Muscle of leg (tissue), 11 donors: ENCODE results near the gene PLEKHG1. TPM values are rescaled to one million over a fixed set of nuclear protein-coding genes. Genes with fewer than 3 reads are reported as not detected.

Experiments used
- DNase-seq: peaks from one replicate; pipeline ENCODE4 v3.0.0; 2013
- H3K27ac ChIP-seq: one replicate; pipeline ENCODE4 v1.5.1; 2013; ENCODE audit warnings: mild to moderate bottlenecking, low read length, control low read depth
- H3K27me3 ChIP-seq: one replicate; pipeline ENCODE4 v1.6.1; 2013; ENCODE audit warnings: low read length; ENCODE audit not compliant: control insufficient read depth, insufficient read depth
- H3K36me3 ChIP-seq: one replicate; pipeline ENCODE4 v1.6.1; 2013; ENCODE audit warnings: low read length; ENCODE audit not compliant: control insufficient read depth, insufficient read depth
- H3K4me1 ChIP-seq: one replicate; pipeline ENCODE4 v1.6.1; 2013; ENCODE audit warnings: low read length; ENCODE audit not compliant: control insufficient read depth, insufficient read depth
- H3K4me3 ChIP-seq: one replicate; pipeline ENCODE4 v1.5.1; 2013; ENCODE audit warnings: low read length, control low read depth
- H3K9me3 ChIP-seq: replicated peaks from 2 replicates; pipeline ENCODE4 v1.6.1; 2013; ENCODE audit warnings: low read depth, low read length; ENCODE audit not compliant: control insufficient read depth
- WGBS: methylation state at CpG from one replicate; pipeline ENCODE4 v1.1.5; 2013; ENCODE audit warnings: missing lambda C conversion rate; ENCODE audit not compliant: insufficient coverage; 5-methylcytosine and 5-hydroxymethylcytosine counted together
- polyA plus RNA-seq, 8 donors: library from polyadenylated mRNA; unstranded; fragments of 120-200 nt; gene quantifications; one replicate each; pipeline versions ENCODE4 v1.2.1 to v1.2.3, GENCODE V29; 2013; ENCODE audit warnings: inconsistent platforms in 1 of 8, low replicate concordance in 1 of 8; ENCODE audit not compliant: insufficient read length in 8 of 8, insufficient read depth in 1 of 8
- total RNA-seq: library from RNA; stranded (reverse); fragments of 120-200 nt; gene quantifications from one replicate; pipeline ENCODE4 v1.2.4, GENCODE V29; 2013

PLEKHG1 gene
- total and polyA plus RNA-seq, 9 donors = 10.2 to 20.5 (median 13.4) TPM

DNA sequence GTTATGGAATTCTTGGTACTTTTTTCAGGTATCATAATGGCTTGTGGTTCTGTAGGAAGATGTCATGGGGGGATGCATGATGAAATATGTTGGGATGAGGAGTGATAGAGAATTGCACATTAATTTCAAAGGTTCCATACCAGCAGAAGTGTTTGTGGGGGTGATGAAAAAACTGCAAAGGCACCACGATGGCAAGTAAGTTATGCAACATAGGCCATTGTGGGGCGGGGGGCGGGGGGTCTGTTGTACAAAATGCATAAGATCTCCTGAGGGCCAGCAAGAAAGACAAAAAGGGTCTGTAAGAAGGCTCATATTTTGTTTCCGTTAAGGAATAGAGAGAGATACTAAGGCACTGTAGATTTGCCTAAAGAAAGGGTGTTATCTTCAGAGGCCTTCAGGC is 26.2 kb downstream of the PLEKHG1 start:
- Histone ChIP-seq H3K27me3 (no peaks in the 10 kb centered on the region), H3K27ac (no peak overlapping the region), H3K9me3 (no peaks in the 10 kb centered on the region), H3K36me3 (no peaks in the 10 kb centered on the region), H3K4me3 (no peak overlapping the region), H3K4me1 (peaks cover 9% of the 10 kb centered on the region)
- WGBS = 100% methylated on average over 4 of the region's 4 CpGs
- no peak for DNase-seq

DNA sequence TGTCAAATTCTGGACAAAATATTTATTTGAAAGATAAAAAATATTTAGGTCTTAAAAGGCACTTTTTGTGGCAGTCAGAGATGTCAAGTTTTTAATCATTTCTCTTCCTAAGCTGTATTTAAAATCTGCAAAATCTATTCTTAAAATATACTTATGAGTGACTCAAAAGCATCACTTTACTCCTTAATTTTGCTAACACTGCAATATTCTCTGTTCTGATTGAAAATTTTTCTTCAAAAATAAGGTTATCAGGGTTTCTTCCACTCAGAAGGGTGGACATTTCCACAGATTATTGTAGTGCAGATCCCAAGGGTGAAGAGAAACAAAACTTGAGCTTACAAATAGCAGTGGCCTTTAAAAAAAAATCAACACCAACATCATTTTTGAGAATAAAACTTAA is 27.5 kb downstream of the PLEKHG1 start:
- Histone ChIP-seq H3K4me1 (peaks cover 9% of the 10 kb centered on the region), H3K36me3 (no peaks in the 10 kb centered on the region), H3K27ac (peak overlapping the region; percentile 74), H3K4me3 (no peak overlapping the region), H3K9me3 (no peaks in the 10 kb centered on the region), H3K27me3 (no peaks in the 10 kb centered on the region)
- DNase-seq = no peak

- no CpG with 5 or more reads among the region's 5 CpGs for WGBS
- Histone ChIP-seq H3K27ac (peak overlapping the region; percentile 84), H3K27me3 (no peaks in the 10 kb centered on the region), H3K4me1 (peaks cover 13% of the 10 kb centered on the region), H3K9me3 (no peaks in the 10 kb centered on the region), H3K36me3 (no peaks in the 10 kb centered on the region), H3K4me3 (no peak overlapping the region)
- peak; percentile 82 for DNase-seq
These were observed 27.9 kb downstream of the PLEKHG1 start for GRCh38 chr6:150627585-150628025.

DNA sequence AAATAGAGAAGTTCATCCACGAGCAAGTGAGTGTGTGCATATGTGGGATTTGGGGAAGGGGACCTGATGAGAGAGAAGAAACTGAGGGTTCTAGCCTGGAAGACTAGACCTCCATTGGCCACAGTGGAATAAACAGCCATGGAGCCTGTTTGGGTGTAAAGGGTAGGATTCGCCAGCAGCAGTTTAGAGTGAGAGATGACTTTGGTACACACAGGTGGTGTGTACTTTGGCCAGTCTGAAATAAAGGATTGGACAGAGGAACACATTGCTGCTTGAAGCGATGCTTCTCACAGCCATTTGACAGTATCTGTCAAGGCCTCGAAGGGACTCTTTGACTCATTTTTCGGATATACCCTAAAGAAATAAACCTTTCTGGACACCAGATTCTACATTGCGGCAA is 29.2 kb downstream of the PLEKHG1 start:
- Histone ChIP-seq H3K4me1 (peaks cover 22% of the 10 kb centered on the region), H3K27me3 (no peaks in the 10 kb centered on the region), H3K27ac (peak overlapping the region; percentile 84), H3K9me3 (no peaks in the 10 kb centered on the region), H3K36me3 (no peaks in the 10 kb centered on the region), H3K4me3 (no peak overlapping the region)
- WGBS = 68% methylated on average over 4 of the region's 6 CpGs
- DNase-seq = no peak

DNA sequence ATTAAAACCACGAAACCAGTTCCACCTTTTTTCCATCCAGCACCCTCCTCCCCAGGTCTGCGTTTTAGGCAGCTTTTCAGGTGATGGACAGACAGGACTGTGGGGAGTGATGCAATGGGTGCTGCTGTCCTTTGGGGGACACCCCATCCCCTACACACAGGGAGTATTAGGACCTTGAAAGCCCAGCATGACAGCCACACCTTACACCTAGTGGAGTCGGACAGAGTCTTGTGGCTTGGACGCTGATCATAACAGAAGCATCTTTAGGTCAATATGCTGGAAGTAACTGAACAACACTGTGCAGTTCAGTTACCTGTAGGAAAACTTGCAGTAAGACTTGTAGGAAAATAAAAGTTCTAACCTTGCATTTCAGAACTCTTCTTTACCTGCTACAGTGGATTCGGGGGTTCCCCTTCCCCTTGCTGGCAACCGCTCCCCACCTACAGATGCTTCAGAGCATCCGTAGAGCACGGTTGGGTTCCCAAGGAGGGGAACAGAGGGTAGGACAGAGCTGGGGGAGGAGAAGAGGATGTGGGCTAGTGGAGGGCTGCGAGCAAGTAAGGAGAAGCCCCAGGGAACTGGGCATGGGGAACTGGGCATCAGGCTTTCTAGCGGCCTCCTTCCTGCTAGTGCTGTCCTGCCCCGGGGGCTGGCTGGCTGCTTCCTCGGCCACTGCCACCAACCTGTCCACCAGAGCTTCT is 31.7 kb downstream of the PLEKHG1 start:
- H3K27ac ChIP-seq = no peak overlapping the region
- WGBS = 89% methylated on average over 5 of the region's 12 CpGs
- H3K4me1 ChIP-seq = peaks cover 20% of the 10 kb centered on the region
- no peaks in the 10 kb centered on the region for H3K27me3 ChIP-seq
- H3K36me3 ChIP-seq = no peaks in the 10 kb centered on the region
- no peak for DNase-seq
- no peak overlapping the region for H3K4me3 ChIP-seq
- no peaks in the 10 kb centered on the region for H3K9me3 ChIP-seq

DNA sequence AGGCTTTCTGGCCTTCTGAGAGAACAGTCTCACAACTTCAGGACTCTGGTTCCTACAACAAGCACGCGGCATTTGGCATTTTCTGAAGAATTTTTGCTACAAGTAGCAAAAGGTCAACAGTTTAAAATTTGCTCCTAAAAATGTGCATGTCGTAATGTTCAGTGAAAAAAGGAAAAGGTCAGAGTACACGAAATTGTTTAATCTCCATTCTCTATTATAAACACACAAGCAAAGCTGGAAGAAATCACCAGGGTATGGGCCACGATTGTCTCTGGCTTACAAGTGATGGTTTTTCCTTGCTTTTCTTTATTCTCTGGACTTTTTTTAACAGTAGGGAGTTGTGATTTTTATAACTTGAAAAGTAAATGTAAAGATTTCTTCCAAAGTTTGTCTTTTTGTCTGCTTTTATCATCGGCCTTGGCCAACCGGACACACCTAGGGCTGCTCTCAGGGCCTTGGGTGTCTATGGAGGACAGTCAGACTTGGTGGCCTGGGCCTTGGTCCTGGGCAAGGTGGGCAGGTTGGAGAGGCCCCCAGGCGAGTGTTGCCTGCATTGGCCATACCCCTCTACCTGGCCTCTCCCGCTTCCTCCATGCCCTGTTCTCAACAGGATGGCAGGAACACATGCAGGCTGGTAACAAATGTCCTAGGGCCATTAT is 32.4 kb downstream of the PLEKHG1 start:
- Histone ChIP-seq H3K4me1 (peaks cover 16% of the 10 kb centered on the region), H3K9me3 (no peaks in the 10 kb centered on the region), H3K4me3 (no peak overlapping the region), H3K27me3 (no peaks in the 10 kb centered on the region), H3K27ac (no peak overlapping the region), H3K36me3 (no peaks in the 10 kb centered on the region)
- WGBS = 80% methylated on average over 1 of the region's 9 CpGs
- no peak for DNase-seq

DNA sequence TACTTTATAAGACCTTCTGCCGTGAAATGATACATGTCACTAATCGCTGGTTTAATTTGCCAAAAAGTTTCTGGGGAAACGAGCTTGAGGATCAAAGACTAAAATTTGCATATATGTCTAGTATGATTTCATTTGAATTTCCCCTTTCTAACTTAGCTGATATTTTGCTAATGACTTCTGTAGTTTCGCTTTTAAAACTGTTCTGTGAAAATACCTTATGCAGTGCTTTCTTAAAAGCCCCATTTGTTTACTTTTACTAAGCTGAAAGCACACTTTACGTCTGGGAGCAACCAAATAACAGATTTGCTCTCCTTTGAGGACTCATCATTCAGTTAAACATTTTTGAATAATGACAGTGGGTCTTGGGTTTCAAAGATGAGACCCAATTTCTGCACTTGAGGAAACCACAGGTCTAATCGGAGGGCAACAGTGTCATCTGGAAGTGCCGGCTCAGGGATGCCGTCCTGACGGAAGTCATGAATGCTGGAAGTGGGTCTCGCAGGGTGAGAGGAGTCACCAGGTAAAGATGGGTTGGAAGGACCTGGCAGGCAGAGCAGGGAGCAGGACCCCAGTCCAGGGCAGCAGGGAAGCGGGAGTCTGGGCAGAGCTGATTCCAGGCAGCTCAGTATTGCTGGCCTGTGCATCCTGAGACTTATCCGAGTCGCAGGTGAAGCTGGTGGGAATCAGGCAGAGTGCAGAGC is 33.2 kb downstream of the PLEKHG1 start:
- Histone ChIP-seq H3K27me3 (no peaks in the 10 kb centered on the region), H3K36me3 (no peaks in the 10 kb centered on the region), H3K4me1 (peaks cover 16% of the 10 kb centered on the region), H3K4me3 (no peak overlapping the region), H3K27ac (peak overlapping the region; percentile 49), H3K9me3 (no peaks in the 10 kb centered on the region)
- DNase-seq = no peak
- 88% methylated on average over 8 of the region's 13 CpGs for WGBS

DNA sequence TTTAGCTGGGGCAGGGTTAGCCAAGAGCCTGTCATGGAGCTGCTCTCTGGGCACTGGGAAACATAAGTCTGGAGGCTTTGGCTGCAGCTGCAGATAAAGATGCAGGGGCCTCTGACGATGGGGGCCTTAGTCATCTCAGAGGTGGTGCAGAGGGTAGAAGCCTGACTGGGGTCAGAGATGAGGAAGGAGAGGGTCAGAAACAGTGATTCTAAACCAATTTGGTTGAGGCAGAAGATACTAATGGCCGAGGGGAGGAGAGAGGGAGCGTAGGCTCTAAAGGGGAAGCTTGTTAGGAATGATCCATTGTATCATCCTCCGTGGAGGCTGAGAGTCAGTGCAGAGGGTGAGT is 33.8 kb downstream of the PLEKHG1 start:
- H3K4me3 ChIP-seq = no peak overlapping the region
- no peaks in the 10 kb centered on the region for H3K9me3 ChIP-seq
- peak overlapping the region; percentile 49 for H3K27ac ChIP-seq
- H3K27me3 ChIP-seq = no peaks in the 10 kb centered on the region
- H3K36me3 ChIP-seq = no peaks in the 10 kb centered on the region
- no peak for DNase-seq
- 81% methylated on average over 4 of the region's 4 CpGs for WGBS
- peaks cover 20% of the 10 kb centered on the region for H3K4me1 ChIP-seq

- no CpG with 5 or more reads among the region's 4 CpGs for WGBS
- Histone ChIP-seq H3K27ac (peak overlapping the region; percentile 63), H3K4me1 (peaks cover 17% of the 10 kb centered on the region), H3K9me3 (no peaks in the 10 kb centered on the region), H3K36me3 (no peaks in the 10 kb centered on the region), H3K4me3 (no peak overlapping the region), H3K27me3 (no peaks in the 10 kb centered on the region)
- DNase-seq = peak; percentile 84
These were observed 34.7 kb downstream of the PLEKHG1 start for GRCh38 chr6:150634176-150634963.

- H3K4me1 ChIP-seq = peaks cover 17% of the 10 kb centered on the region
- no CpG with 5 or more reads among the region's 1 CpG for WGBS
- peak overlapping the region; percentile 63 for H3K27ac ChIP-seq
- DNase-seq = no peak
- no peaks in the 10 kb centered on the region for H3K9me3 ChIP-seq
- H3K36me3 ChIP-seq = no peaks in the 10 kb centered on the region
- no peak overlapping the region for H3K4me3 ChIP-seq
- H3K27me3 ChIP-seq = no peaks in the 10 kb centered on the region
These were observed 35.2 kb downstream of the PLEKHG1 start for GRCh38 chr6:150634964-150635292.
